ENCODE results near the gene WWC2. TPM values are rescaled to one million over a fixed set of nuclear protein-coding genes. Genes with fewer than 3 reads are reported as not detected.
"Not testable (repeated sequence)": the region's sequence is repeated elsewhere in the genome, so short reads cannot be mapped to it uniquely, and the experiment has no call there.

Gene WWC2
- total and polyA plus RNA-seq, 2 experiments from 2014 or later: 19.3 to 24.7 TPM

GRCh38 chr4:183322326-183322725 lies 223.3 kb downstream of the WWC2 start, which contains the start of gene CLDN24:
Gene CLDN24 (minus strand): TSS chr4:183322426. CDS start chr4:183322426, 0 bp downstream.
- Histone ChIP-seq H2AFZ (no peak within 1 kb of the TSS), H3K4me2 (no peak within 1 kb of the TSS), H3K9me2 (replicated peaks; ENCODE audit: insufficient read depth) (no peaks in the 10 kb centered on the region), H3K36me3 (replicated peaks; ENCODE audit: insufficient read depth, low read depth) (no peaks in the 10 kb centered on the region), H3K79me2 (no peaks in the 10 kb centered on the region), H3K4me1 (ENCODE audit: insufficient read depth) (no peaks in the 10 kb centered on the region), H3K9me3 (ENCODE audit: low read depth) (peaks cover 5% of the 10 kb centered on the region), H3K27ac (no peak within 1 kb of the TSS), H4K20me1 (ENCODE audit: insufficient read depth, poor library complexity, severe bottlenecking) (no peaks in the 10 kb centered on the region), H3K4me3 (no peak within 1 kb of the TSS), H3K27me3 (no peaks in the 10 kb centered on the region)
- no peak for DNase-seq (ENCODE audit: low spot score)
- TF ChIP-seq, protein P1, sequence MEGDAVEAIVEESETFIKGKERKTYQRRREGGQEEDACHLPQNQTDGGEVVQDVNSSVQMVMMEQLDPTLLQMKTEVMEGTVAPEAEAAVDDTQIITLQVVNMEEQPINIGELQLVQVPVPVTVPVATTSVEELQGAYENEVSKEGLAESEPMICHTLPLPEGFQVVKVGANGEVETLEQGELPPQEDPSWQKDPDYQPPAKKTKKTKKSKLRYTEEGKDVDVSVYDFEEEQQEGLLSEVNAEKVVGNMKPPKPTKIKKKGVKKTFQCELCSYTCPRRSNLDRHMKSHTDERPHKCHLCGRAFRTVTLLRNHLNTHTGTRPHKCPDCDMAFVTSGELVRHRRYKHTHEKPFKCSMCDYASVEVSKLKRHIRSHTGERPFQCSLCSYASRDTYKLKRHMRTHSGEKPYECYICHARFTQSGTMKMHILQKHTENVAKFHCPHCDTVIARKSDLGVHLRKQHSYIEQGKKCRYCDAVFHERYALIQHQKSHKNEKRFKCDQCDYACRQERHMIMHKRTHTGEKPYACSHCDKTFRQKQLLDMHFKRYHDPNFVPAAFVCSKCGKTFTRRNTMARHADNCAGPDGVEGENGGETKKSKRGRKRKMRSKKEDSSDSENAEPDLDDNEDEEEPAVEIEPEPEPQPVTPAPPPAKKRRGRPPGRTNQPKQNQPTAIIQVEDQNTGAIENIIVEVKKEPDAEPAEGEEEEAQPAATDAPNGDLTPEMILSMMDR (IDR thresholded peaks at IDR 0.05; ENCODE audit: poor library complexity): no peak
- TF ChIP-seq EZH2phosphoT487 (IDR thresholded peaks at IDR 0.05; ENCODE audit: low read depth, severe bottlenecking, unreplicated experiment) (no peak), EZH2 (IDR thresholded peaks at IDR 0.05; ENCODE audit: borderline replicate concordance) (no peak)
- WGBS (ENCODE audit: low lambda C conversion rate, missing lambda C conversion rate): 92% methylated on average over 5 of the region's 5 CpGs

DNA sequence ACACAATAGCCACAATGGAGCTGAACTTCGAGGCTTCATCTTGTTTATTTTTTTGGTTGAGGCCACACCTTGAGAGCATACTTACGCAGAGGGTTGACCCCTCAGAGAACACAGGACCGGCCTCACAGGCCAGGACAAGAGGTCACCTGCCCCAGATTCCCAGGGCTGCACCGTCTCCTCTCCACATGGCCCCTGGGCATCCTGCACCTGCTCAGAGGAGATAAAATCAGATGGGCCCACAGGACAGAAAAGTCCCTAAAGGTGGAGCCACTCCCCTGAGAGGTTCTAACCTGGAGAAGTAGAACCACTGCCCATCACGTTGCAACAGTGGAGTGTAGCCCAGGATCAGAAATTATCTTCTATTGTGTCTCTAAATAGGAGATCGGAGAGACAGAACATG lies 224.2 kb downstream of the WWC2 start:
- Histone ChIP-seq H3K27ac (no peak overlapping the region), H3K27me3 (no peaks in the 10 kb centered on the region), H3K4me2 (no peak overlapping the region), H2AFZ (no peak overlapping the region), H4K20me1 (ENCODE audit: insufficient read depth, poor library complexity, severe bottlenecking) (no peaks in the 10 kb centered on the region), H3K79me2 (no peaks in the 10 kb centered on the region), H3K4me3 (no peak overlapping the region), H3K9me2 (replicated peaks; ENCODE audit: insufficient read depth) (no peaks in the 10 kb centered on the region), H3K9me3 (ENCODE audit: low read depth) (peaks cover 5% of the 10 kb centered on the region), H3K36me3 (replicated peaks; ENCODE audit: insufficient read depth, low read depth) (no peaks in the 10 kb centered on the region), H3K4me1 (ENCODE audit: insufficient read depth) (no peaks in the 10 kb centered on the region)
- TF ChIP-seq, protein P1 (IDR thresholded peaks at IDR 0.05; ENCODE audit: poor library complexity): no peak
- no peak for TF ChIP-seq EZH2phosphoT487 (IDR thresholded peaks at IDR 0.05; ENCODE audit: low read depth, severe bottlenecking, unreplicated experiment)
- no peak for TF ChIP-seq EZH2 (IDR thresholded peaks at IDR 0.05; ENCODE audit: borderline replicate concordance)
- DNase-seq (ENCODE audit: low spot score): no peak
- 87% methylated on average over 6 of the region's 6 CpGs for WGBS (ENCODE audit: low lambda C conversion rate, missing lambda C conversion rate)

GRCh38 chr4:183324056-183324455 lies 225.0 kb downstream of the WWC2 start:
- H3K9me3 ChIP-seq (ENCODE audit: low read depth); H3K4me1 ChIP-seq (ENCODE audit: insufficient read depth); H3K4me2 ChIP-seq; DNase-seq (ENCODE audit: low spot score); H3K27ac ChIP-seq; H3K9me2 ChIP-seq (replicated peaks; ENCODE audit: insufficient read depth); H3K4me3 ChIP-seq; H3K79me2 ChIP-seq; H4K20me1 ChIP-seq (ENCODE audit: insufficient read depth, poor library complexity, severe bottlenecking); H3K27me3 ChIP-seq; H3K36me3 ChIP-seq (replicated peaks; ENCODE audit: insufficient read depth, low read depth); H2AFZ ChIP-seq: not testable (repeated sequence)
- 85% methylated on average over 11 of the region's 11 CpGs for whole genome bisulfite sequencing (ENCODE audit: low lambda C conversion rate, missing lambda C conversion rate)

- H2AFZ ChIP-seq: no peak overlapping the region
- H3K36me3 ChIP-seq (replicated peaks; ENCODE audit: insufficient read depth, low read depth): no peaks in the 10 kb centered on the region
- H4K20me1 ChIP-seq (ENCODE audit: insufficient read depth, poor library complexity, severe bottlenecking): no peaks in the 10 kb centered on the region
- no peaks in the 10 kb centered on the region for H3K27me3 ChIP-seq
- TF ChIP-seq, protein P1 (IDR thresholded peaks at IDR 0.05; ENCODE audit: poor library complexity): no peak
- TF ChIP-seq EZH2phosphoT487 (IDR thresholded peaks at IDR 0.05; ENCODE audit: low read depth, severe bottlenecking, unreplicated experiment) (no peak), EZH2 (IDR thresholded peaks at IDR 0.05; ENCODE audit: borderline replicate concordance) (no peak)
- no peak for DNase-seq (ENCODE audit: low spot score)
- no peak overlapping the region for H3K4me3 ChIP-seq
- H3K9me3 ChIP-seq (ENCODE audit: low read depth): peaks cover 5% of the 10 kb centered on the region
- no peak overlapping the region for H3K4me2 ChIP-seq
- H3K27ac ChIP-seq: no peak overlapping the region
- no peaks in the 10 kb centered on the region for H3K9me2 ChIP-seq (replicated peaks; ENCODE audit: insufficient read depth)
- no peaks in the 10 kb centered on the region for H3K4me1 ChIP-seq (ENCODE audit: insufficient read depth)
- WGBS (ENCODE audit: low lambda C conversion rate, missing lambda C conversion rate): over 99% methylated on average over 7 of the region's 7 CpGs
- no peaks in the 10 kb centered on the region for H3K79me2 ChIP-seq
Measured at GRCh38 chr4:183324619-183325018, 225.6 kb downstream of the WWC2 start.

DNA sequence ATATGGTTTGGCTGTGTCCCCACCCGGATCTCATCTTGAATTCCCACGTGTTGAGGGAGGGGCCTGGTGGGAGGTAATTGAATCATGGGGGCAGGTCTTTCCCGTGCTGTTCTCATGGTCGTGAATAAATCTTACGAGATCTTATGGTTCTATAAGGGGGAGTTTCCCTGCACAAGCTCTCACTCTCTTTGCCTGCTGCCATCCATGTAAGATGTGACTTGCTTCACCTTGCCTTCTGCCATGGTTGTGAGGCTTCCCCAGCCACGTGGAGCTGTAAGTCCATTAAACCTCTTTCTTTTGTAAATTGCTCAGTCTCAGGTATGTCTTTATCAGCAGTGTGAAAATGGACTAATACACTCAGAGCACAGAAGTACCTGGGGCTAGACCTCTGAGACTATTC lies 227.3 kb downstream of the WWC2 start:
- WGBS (ENCODE audit: low lambda C conversion rate, missing lambda C conversion rate): 91% methylated on average over 6 of the region's 6 CpGs
- not testable (repeated sequence) for H3K79me2 ChIP-seq; DNase-seq (ENCODE audit: low spot score)

More for the DNA sequence above, 227.3 kb downstream of the WWC2 start:
- H3K9me2 ChIP-seq (replicated peaks; ENCODE audit: insufficient read depth); H4K20me1 ChIP-seq (ENCODE audit: insufficient read depth, poor library complexity, severe bottlenecking); H3K4me1 ChIP-seq (ENCODE audit: insufficient read depth); H3K36me3 ChIP-seq (replicated peaks; ENCODE audit: insufficient read depth, low read depth); H3K27ac ChIP-seq; H3K4me2 ChIP-seq; H3K9me3 ChIP-seq (ENCODE audit: low read depth); H2AFZ ChIP-seq; H3K4me3 ChIP-seq; H3K27me3 ChIP-seq: not testable (repeated sequence)
